HTERT RPE-1 (cell line): ENCODE data around the gene SIGLEC15.
"Not testable (repeated sequence)": the region's sequence is repeated elsewhere in the genome, so short reads cannot be mapped to it uniquely, and the experiment has no call there.

Source experiments
- in situ Hi-C: fragments of 300-500 bp; cut with MboI; formaldehyde crosslinking; loops from 4 replicates; pipeline ENCODE4 v1.14.3; 2020; ENCODE audit warnings: low sequenced_read_pairs

Gene SIGLEC15

DNA sequence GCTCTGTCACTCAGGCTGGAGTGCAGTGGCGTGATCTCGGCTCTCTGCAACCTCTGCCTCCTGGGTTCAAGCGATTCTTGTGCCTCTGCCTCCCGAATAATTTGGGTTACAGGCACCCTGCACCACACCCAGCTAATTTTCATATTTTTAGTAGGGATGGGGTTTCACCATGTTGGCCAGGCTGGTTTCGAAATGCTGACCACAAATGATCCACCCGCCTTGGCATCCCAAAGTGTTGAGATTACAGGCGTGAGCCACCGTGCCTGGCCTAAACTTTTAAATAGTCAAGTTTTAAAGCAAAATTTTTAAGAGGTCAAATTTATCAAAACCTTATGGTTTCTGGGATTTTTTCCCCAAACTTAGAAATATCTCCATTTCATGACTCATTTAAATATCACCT lies 6.7 kb upstream of the SIGLEC15 start:
- in situ Hi-C loops: not testable (repeated sequence)

DNA sequence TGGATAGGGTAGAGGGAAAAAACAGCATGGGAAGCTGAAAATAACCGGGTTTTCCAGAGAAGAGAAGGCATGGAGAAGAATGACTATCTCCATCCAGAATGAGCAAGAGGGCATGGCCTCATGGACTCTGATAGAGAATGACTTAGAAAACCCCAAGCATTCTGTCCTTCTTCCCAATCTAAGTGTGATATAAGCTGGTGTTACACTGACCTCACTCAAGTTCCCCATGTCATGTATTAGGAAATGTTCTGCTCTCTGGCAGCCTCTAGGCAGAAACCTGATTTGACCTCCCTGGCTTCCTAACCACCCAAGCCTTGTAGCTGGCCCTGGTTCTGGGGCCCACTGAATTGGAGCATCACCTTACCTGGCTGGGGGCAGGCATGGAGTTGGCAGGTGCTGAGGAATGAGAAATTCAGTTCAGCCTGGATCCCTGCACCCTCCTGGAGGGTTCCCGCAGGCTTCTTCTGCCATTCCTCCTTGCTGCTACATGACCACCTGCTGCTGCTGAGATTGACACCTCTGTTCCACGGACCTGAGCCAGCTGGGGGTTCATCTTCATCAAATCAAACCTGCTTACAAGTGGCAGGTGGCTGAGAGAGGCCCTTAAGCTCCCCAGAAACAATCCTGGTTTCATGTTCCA lies 5.2 kb upstream of the SIGLEC15 start:
- in situ Hi-C loops: no loop called here

DNA sequence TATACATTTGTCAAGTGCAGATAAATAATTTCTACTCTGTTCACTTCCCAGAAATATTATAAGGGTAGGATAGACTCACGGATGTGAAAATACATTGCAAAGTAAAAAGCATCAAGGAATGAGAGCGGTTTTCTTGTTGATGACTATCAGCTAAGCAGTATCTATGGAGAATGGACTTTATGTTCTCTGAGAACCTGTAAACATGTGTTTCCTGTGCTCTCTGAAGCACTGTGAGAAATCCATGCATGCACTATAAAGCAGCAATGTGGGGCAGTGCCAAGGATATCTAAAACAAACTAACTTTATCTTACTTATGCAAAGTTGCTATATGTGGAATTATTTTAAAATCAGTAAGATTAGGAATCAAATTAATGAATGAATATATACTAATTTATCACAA lies 4.4 kb upstream of the SIGLEC15 start:
- in situ Hi-C loops: no loop called here

DNA sequence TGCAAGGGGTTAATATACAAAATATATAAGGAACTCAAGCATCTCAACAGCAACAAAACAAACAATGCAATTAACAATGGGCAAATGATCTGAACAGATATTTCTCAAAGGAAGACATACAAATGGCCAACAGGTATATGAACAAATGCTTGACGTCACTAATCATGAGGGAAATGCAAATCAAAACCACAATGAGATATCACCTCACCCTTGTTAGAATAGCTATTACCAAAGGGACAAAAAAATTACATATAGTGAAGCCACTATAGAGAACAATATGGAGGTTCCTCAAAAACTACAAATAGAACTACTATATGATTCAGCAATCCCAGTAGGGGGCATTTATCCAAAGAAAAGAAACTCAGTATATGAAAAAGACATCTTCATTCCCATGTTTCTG lies 3.8 kb upstream of the SIGLEC15 start:
- in situ Hi-C loops: no loop called here

DNA sequence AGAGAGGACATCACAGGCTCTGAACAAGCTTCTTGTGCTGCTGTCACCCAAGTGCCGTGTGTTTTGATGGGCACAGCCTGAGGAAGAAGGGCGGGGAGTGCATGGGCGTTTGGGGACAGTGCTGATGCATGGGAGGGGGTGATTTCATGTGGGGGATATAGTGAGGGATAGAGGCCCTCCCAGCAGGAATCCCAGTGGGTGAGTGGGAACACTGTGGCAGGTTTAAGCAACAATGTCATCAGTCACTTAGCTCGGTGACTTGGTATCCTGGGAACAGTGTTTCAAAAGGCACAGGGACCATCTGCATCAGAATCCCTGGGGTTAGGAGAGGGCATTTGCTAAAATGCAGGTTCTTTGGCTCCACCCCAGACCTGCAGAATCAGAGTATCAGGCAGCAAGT lies 609 bp downstream of the SIGLEC15 start:
- in situ Hi-C loops: no loop called here

DNA sequence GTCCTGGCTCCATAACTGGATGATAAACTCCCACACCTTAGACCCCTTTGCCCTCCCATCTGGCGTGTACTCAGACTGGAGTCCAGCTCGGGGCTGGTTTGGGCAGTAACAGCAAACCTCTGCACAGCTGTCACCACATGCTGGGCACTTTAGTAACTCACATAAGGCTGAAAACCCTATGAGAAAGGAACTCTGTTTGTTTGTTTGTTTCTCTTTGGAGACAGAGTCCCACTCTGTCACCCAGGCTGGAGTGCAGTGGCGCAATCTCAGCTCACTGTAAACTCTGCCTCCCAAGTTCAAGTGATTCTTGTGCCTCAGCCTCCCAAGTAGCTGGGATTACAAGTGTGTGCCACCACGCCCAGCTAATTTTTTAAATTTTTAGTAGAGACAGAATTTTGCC lies 1.2 kb downstream of the SIGLEC15 start:
- in situ Hi-C loops: not testable (repeated sequence)

DNA sequence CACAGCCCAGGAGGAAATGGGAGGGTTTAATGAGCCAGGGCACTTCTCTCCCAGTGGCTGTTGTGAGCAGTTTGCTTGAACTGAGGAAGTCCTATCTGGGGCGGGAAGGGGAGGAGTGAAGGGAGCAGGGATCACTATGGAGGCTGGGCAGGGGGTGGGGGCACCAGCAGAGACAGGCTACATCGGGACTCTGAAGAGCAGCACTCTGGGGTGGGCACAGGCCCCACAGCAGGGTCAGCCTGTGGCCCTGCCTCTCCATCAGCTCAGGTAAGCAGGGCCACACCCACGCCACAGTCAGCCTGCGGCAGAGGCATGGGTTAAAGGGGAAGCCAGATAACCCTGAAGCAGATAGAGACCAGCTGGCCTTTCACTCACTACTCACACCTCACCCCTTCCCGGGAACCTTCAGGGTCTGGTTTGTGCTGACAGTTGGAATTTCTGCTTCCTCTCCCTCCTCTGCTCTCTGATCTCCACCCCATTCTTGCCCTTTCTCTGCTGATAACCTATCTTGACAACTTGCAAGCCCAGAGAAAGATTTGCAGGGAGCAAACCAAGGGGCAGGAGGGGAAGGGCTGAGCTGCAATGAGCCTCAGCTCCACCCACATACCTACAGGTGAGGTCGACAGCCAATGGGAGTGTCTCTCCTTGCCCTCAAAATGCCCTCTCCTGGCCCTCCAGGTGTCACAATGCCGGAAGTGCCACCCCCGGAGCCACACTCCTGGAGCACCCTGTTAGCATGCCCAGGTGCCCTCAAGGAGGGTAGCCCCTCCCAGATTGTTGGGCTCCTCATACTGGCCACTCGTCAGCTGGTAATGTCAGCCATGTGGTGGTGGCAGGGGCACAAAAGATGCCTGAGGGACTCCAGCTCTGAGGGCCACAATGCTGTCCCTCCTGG lies 3.7 kb downstream of the SIGLEC15 start:
- in situ Hi-C loops: no loop called here

DNA sequence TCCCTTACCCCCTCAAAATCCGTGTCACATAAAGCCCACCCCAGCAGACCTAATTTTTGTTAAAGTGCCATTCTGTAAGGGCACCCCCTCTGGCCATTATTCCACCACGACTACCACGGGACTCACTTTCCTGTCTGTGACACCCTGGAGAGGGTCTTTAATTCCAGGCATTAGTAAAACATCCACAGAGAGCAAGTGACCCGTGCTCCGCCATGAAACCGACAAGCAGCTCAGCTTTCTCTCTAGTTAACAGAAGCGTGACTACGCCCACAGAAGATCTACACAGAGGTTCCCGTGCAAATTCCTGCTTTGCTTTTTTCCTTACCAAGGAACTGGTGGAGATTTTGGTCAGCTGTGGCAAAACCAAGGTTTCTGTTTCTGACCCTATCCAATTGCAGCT lies 4.4 kb downstream of the SIGLEC15 start:
- in situ Hi-C loops: no loop called here

DNA sequence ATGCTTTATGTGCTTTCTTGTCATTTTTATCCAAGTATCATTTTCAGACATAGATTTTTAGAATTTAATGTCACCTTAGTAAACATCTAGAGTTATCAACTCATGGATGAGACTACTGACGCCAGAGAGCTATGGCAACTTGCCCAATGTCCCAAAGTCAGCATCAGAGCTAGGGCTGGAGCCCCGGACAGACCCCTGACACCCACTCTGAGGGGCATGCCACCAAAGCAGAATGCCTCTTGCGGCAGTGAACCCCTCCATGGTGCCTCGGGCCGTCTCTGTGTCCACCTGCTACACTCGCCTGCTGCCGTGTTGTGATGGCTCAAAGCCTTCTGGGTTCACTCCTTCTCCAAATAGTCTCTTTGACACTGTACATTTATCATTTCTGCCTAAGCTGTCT lies 5.4 kb downstream of the SIGLEC15 start:
- in situ Hi-C loops: no loop called here

DNA sequence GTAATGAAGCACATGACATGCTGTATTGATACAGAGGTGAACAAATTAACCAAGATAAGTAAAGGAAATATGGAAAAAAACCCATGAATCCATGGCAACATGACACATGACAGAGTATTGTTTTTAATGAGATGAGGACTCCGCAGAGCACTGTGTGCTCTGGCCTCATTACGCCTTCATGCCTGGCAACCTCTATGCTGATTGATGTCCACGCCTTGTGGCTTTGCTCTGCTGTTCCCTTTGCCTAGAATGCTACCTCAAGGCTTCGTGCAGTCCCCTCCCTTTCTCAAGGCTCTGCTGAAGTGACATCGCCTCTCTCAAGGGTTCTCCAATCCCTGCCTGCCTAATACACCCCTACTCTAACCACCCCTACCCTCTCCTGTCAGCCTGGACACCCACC lies 8.4 kb downstream of the SIGLEC15 start:
- in situ Hi-C loops: no loop called here

DNA sequence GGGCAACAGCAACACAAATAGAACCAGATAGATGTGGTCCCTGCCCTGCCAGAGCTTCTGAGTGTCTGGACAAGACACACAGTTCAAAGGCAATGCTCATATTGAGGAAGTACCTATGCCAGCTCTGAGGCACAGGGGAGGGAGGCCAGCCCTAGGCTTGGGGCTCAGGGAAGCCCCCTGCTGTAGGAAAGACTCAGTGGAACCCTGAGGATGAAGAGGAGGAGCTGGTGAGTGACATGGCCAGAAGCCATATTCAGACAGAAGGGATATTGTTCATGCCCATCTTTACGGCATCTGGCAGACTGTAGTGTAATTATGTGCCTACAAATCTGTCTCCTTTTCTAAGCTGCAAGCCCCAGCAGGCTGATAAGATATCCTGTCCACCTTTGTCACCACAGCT lies 8.8 kb downstream of the SIGLEC15 start:
- in situ Hi-C loops: no loop called here

DNA sequence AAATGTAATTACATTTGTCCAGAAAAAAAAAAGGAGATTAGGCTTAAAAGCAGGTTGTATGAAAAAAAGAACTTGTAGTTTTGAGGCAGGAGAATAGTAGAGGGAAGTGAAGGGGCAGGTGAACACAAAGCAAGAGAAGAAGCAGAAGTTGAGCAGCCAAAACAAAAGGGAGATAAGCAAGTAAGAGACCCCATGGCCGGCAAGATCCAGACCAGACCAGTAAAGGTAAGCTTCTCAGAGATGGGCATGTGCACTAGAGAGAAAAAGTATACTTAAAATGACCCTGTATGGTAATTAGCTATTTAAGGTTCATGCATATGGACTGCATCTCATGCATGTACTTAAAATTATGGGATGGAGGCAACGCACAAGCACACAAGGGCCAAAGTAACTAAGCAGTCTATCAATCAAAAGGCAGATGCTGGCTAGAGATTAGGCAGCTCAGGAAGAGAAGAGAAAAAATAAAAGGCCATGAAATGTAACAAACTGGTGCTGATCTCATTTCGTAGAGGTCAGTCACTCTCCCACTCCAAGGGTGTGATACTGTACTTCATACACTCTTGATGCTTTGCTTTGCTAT lies 9.7 kb downstream of the SIGLEC15 start:
- in situ Hi-C loops: no loop called here

DNA sequence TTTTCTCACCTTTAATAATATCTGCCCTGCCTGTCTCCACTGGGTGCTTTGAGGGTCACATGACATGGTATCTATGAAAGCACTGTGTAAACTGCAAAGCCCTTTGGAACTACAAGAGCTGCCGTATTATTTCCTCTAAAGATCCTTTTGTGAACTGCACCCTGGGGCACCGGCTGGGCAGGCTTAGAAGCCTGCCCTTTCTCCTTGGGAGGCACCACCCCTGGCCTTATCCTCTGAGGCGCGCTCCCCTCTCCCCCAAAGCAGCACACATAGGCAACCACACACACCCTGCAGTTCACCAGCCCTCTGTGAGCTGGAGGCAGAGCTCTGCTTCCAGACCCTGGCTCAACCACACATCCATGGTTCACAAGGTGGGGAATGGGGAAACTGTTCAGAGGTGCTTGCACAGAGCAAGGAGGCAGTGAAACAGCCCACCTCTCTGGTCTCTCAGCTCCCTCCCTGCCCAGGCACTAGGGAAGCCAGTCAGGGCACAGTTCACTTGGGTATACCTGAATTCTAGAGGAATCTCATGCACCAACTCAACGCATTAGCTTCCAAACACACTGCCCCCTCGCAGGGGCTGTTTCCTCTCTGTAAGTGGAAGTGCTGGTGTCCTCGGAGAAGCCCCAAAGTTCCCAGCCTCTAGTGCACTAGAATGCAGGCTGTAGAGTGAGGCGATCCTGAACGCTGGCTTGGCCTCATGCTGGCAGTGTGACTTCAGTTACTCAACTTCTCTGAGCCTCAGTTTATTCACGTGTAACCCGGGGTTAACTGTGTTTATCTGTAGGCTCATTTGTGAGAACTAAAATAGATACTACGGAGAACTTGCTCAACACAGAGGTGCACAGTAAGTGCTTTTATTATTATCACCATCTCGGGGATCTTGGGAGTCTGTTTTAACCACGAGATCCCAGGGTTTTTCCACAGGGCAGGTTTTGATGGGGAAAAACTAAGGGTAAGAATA lies 11.0 kb downstream of the SIGLEC15 start:
- in situ Hi-C loops: no loop called here

DNA sequence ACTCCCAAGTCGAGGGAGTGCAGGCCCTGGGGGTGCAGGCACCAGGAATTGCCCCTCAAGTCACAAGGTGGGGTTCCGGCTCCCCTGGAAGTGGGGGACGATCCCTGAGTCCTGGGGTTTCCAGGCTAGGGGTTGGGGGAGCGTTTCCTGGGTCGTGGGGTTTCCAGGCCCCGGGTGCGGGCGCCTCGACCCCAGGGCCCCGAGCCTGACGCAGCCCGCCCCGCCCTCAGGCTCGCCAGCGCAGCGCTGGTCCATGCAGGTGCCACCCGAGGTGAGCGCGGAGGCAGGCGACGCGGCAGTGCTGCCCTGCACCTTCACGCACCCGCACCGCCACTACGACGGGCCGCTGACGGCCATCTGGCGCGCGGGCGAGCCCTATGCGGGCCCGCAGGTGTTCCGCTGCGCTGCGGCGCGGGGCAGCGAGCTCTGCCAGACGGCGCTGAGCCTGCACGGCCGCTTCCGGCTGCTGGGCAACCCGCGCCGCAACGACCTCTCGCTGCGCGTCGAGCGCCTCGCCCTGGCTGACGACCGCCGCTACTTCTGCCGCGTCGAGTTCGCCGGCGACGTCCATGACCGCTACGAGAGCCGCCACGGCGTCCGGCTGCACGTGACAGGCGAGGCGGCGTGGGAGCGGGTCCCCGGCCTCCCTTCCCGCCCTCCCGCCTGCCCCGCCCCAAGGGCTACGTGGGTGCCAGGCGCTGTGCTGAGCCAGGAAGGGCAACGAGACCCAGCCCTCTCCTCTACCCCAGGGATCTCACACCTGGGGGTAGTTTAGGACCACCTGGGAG lies 12.0 kb downstream of the SIGLEC15 start:
- in situ Hi-C loops: no loop called here

DNA sequence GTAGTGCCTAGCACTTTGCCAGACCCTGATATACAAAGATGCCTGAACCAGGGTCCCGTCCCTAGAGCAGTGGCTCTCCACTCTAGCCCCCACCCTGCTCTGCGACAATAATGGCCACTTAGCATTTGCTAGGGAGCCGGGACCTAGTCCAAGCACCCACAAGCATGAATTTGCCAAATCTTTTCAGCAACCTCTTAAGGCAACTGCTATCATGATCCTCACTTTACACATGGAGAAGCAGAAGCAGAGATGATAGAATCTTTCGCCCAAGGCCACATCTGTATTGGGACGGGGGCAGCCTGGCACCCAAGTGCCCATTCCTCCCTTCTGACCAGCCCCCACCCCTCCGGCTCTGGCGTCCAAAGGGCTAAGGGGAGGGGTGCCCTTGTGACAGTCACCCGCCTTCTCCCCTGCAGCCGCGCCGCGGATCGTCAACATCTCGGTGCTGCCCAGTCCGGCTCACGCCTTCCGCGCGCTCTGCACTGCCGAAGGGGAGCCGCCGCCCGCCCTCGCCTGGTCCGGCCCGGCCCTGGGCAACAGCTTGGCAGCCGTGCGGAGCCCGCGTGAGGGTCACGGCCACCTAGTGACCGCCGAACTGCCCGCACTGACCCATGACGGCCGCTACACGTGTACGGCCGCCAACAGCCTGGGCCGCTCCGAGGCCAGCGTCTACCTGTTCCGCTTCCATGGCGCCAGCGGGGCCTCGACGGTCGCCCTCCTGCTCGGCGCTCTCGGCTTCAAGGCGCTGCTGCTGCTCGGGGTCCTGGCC lies 13.0 kb downstream of the SIGLEC15 start:
- in situ Hi-C loops: no loop called here

DNA sequence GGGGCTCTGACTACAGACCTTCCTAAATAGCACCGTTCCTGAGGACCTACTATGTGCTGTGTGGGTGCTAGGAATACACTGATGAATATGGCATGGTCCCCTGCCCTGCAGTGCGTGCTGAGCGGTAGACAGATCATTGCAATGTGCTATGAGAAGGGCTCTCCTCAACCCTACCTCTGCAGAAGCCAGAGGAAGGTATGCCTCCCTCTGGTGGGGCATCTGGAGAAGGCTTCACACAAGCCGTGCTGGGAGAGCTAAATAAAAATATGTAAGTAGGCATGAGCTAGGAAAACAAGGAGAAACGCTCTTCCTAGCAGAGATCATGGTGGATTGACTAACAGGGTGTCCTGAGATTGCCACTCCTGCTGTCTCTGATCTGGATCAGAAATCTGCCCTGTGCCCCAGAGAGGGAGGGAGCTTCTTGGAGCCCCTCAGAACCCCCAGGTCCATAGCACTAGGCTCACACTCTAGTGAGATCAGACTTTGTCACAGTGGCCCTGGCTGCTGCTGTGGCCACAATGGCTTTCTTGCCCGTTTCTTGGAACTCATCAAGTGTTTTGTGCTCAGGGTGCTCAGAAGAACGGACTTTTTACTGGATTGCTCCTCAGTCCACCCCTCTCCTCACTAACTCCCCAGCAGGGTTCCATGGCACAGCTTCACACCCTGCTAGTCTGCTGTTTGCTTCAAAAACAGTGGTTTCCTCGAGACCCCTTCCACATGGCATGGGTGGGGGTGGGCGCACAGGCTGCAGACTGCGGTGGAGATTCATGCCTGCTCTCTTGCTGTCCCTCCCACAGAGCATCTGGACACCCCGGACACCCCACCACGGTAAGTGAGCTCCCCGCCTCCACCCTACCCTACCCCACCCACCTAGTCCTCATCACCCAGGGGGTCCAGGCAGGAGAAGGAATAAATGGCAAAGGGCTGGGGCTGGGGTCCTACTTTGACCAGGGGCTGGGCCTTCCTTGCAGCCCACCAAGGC lies 14.2 kb downstream of the SIGLEC15 start:
- in situ Hi-C loops: no loop called here

DNA sequence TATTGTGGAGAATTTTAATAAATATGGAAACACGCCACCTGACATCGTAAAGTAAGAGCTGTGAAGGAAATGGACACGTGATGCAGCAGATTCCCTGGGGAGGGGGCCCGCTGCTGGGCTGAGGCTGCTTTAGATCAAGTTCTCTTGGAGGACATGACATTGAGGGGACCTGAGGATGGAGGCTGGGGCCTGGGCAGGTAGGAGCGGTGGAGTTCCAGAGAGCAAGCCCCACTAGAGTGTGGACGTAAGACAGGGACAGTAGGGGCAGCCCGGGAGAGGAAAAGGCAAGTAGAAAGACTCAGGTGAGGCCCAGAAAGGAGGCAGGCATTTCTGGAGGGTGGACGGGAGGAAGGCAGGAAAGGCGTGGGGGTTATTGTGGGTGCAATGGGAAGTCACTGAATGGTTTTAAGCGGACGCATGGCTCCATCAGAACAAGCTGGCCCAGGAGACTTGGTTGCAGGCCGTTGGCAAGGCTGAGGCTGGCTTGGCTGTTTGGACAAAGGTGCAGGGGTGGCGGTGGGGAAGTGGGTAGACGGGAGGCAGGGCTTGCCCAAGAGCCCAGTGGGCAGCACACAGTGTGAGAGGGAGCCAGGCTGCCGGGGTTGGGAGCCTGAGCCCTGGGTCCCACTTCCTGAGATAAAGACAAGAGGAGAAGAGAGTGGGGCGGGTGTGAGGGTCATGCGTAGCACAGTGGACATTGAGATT lies 15.7 kb downstream of the SIGLEC15 start:
- in situ Hi-C loops: no loop called here
